GM12878 (cell line): ENCODE results near the gene NLRP10. TPM values are rescaled to one million over a fixed set of nuclear protein-coding genes. Genes with fewer than 3 reads are reported as not detected.

Experiments used
- ATAC-seq: fragments of 200-7000 bp; cut with Tn5 transposase; 3 replicates; pipeline ENCODE4 v1.9.1; 2020; ENCODE audit warnings: mild to moderate bottlenecking, moderate library complexity
- BruUV-seq: library from RNA; stranded (reverse); fragments of 400-500 nt; replicated peaks from 2 replicates; lab custom pipeline; 2021; lab: Mats Ljungman, UMichigan
- CTCF ChIA-PET: fragments of 300-600 bp; sonication (Branson Sonifier 250); formaldehyde crosslinking; extraction: SDS; loops from one replicate; lab custom pipeline; 2021; ENCODE audit warnings: inconsistent platforms; lab: Yijun Ruan, JAX
- POLR2A ChIA-PET: fragments of 350-600 bp; formaldehyde crosslinking; extraction: SDS; loops from one replicate; lab custom pipeline; 2021; ENCODE audit warnings: inconsistent platforms; lab: Charles Lee
- RAD21 ChIA-PET: fragments of 300-600 bp; sonication (Branson Sonifier 250); formaldehyde crosslinking; loops from one replicate; lab custom pipeline; 2023; ENCODE audit warnings: antibody characterized with exemption; ENCODE audit not compliant: unreplicated experiment; lab: Charles Lee
- SMC1A ChIA-PET: fragments of 300-600 bp; sonication (Branson Sonifier 250); formaldehyde crosslinking; loops from one replicate; lab custom pipeline; 2023; ENCODE audit not compliant: unreplicated experiment, uncharacterized antibody; lab: Charles Lee
- DNase-seq: peaks from one replicate; pipeline ENCODE4 v3.0.0-alpha.2; 2011; ENCODE audit warnings: low read depth, low spot score
- FAIRE-seq: peaks from 3 replicates; lab custom pipeline; 2011; peaks lifted over from hg19 to GRCh38; lab: Jason Lieb, UNC
- H2AFZ ChIP-seq: 2 replicates; pipeline ENCODE4 v1.6.0; 2011; ENCODE audit warnings: low read depth, low read length, control low read depth; ENCODE audit not compliant: control insufficient read depth
- H3K27ac ChIP-seq: 2 replicates; pipeline ENCODE4 v1.5.1; 2011; ENCODE audit warnings: control low read depth; ENCODE audit not compliant: control insufficient read depth, insufficient read depth
- H3K27me3 ChIP-seq, 2 experiments: replicated peaks in 1 of 2; 2 replicates each; pipeline versions ENCODE4 v1.6.0 to v1.6.1; 2011; ENCODE audit warnings: low read length in 1 of 2; ENCODE audit not compliant: control insufficient read depth in 2 of 2, insufficient read depth in 2 of 2
- H3K36me3 ChIP-seq, 2 experiments: 2 replicates each; pipeline ENCODE4 v1.5.1; 2011; ENCODE audit warnings: low read length in 1 of 2; ENCODE audit not compliant: control insufficient read depth in 2 of 2, insufficient read depth in 2 of 2
- H3K4me1 ChIP-seq: 2 replicates; pipeline ENCODE4 v1.6.1; 2011; ENCODE audit warnings: mild to moderate bottlenecking, low read length, moderate library complexity, mixed read lengths; ENCODE audit not compliant: control insufficient read depth, insufficient read depth
- H3K4me2 ChIP-seq: 2 replicates; pipeline ENCODE4 v1.6.0; 2011; ENCODE audit warnings: control low read depth; ENCODE audit not compliant: control insufficient read depth, insufficient read depth
- H3K4me3 ChIP-seq: fragments of 200-600 bp; sonication (generic); 2 replicates; pipeline ENCODE4 v1.5.1; 2016
- H3K79me2 ChIP-seq: 2 replicates; pipeline ENCODE4 v1.6.0; 2011; ENCODE audit warnings: low read length; ENCODE audit not compliant: control insufficient read depth, insufficient read depth
- H3K9ac ChIP-seq: 2 replicates; pipeline ENCODE4 v1.8.0; 2011; ENCODE audit warnings: low read length, control low read depth, mixed read lengths; ENCODE audit not compliant: control insufficient read depth, insufficient read depth
- H3K9me3 ChIP-seq: replicated peaks from 3 replicates; pipeline ENCODE4 v1.5.1; 2011; ENCODE audit warnings: mild to moderate bottlenecking, low read length; ENCODE audit not compliant: control insufficient read depth, insufficient read depth
- H4K20me1 ChIP-seq: 2 replicates; pipeline ENCODE4 v1.6.0; 2011; ENCODE audit not compliant: control insufficient read depth, insufficient read depth
- CBFB ChIP-seq: IDR thresholded peaks from 2 replicates; pipeline ENCODE4 v1.6.1; 2016; ENCODE audit warnings: antibody characterized with exemption, low read depth
- CBX3 ChIP-seq: fragments of 200-600 bp; sonication (generic); IDR thresholded peaks from 2 replicates; pipeline ENCODE4 v1.6.1; 2016; ENCODE audit warnings: low read depth, borderline replicate concordance
- E4F1 ChIP-seq: fragments of 450-650 bp; IDR thresholded peaks from 2 replicates; pipeline ENCODE4 v1.6.1; 2018; ENCODE audit warnings: borderline replicate concordance, mild to moderate bottlenecking; ENCODE audit not compliant: partially characterized antibody
- ETV6 ChIP-seq, 2 experiments: fragments of 450-650 bp in 1 of 2; IDR thresholded peaks in 1 of 2; conservative IDR thresholded peaks in 1 of 2; 2 replicates each; pipeline ENCODE4 v1.6.1; 2014; ENCODE audit warnings: antibody characterized with exemption in 1 of 2, borderline replicate concordance in 1 of 2, low read depth in 1 of 2, mild to moderate bottlenecking in 1 of 2, moderate library complexity in 1 of 2
- IRF4 ChIP-seq: IDR thresholded peaks from 2 replicates; pipeline ENCODE4 v1.6.1; 2011; ENCODE audit warnings: low read depth, low read length
- NR2C1 ChIP-seq: fragments of 450-650 bp; IDR thresholded peaks from 2 replicates; pipeline ENCODE4 v1.6.1; 2017; ENCODE audit warnings: antibody characterized with exemption, mild to moderate bottlenecking, moderate library complexity
- RAD51 ChIP-seq: fragments of 450-650 bp; IDR thresholded peaks from 2 replicates; pipeline ENCODE4 v1.6.1; 2016; ENCODE audit warnings: moderate library complexity, mild to moderate bottlenecking, inconsistent platforms
- SMAD1 ChIP-seq: fragments of 450-650 bp; IDR thresholded peaks from 2 replicates; pipeline ENCODE4 v1.6.1; 2018; ENCODE audit warnings: mild to moderate bottlenecking, low read depth; ENCODE audit not compliant: partially characterized antibody
- SRF ChIP-seq, 2 experiments: IDR thresholded peaks; 2 replicates each; pipeline ENCODE4 v1.6.1; 2011; ENCODE audit warnings: low read depth in 2 of 2, low read length in 2 of 2, mild to moderate bottlenecking in 1 of 2, moderate library complexity in 1 of 2
- STAT1 ChIP-seq: fragments of 450-650 bp; conservative IDR thresholded peaks from 2 replicates; pipeline ENCODE4 v1.6.1; 2014; ENCODE audit warnings: antibody characterized with exemption, mild to moderate bottlenecking
- WGBS: methylation state at CpG from one replicate; pipeline ENCODE4 v1.1.6; 2016; ENCODE audit warnings: low lambda C conversion rate; ENCODE audit not compliant: insufficient replicate concordance, insufficient coverage; ENCODE audit errors: missing lambda C conversion rate; 5-methylcytosine and 5-hydroxymethylcytosine counted together
- in situ Hi-C: fragments of 300-500 bp; cut with MboI; formaldehyde crosslinking; loops from 9 replicates; pipeline ENCODE4 v1.14.3; 2018; ENCODE audit warnings: mixed read lengths
- intact Hi-C: fragments of 100-400 bp; cut with micrococcal nuclease; formaldehyde crosslinking; loops from one replicate; pipeline ENCODE4 v1.14.2; 2022; ENCODE audit not compliant: unreplicated experiment
- polyA plus RNA-seq, 11 experiments: library from polyadenylated mRNA; depleted of rRNA in 4 of 11; unstranded in 6 of 11; stranded (reverse) in 5 of 11; fragments of >200 nt; fragmentation: Nextera tagmentation in 4 of 11; fragmentation: Illumina TruSeq in 1 of 11; extraction: Ambion mirVana in 4 of 11; extraction: Trizol in 1 of 11; gene quantifications; 1 replicate in 1 of 11; 2 replicates in 10 of 11; pipeline versions ENCODE4 v1.2.1 to v1.2.3, GENCODE V29; 2011 to 2016; ENCODE audit warnings: inconsistent platforms in 2 of 11, missing spikeins in 2 of 11, low read depth in 1 of 11
- total RNA-seq, 4 experiments: library from RNA; depleted of rRNA in 3 of 4; stranded (reverse); fragments of >200 nt in 3 of 4; fragmentation: Illumina TruSeq in 1 of 4; extraction: Trizol in 1 of 4; gene quantifications; 2 replicates each; pipeline versions ENCODE4 v1.2.1 to v1.2.3, GENCODE V29; 2013 to 2021
- TF ChIP-seq, protein P1 (sequence below): fragments of 450-650 bp; IDR thresholded peaks from 2 replicates; pipeline ENCODE4 v1.6.1; 2017; ENCODE audit warnings: mild to moderate bottlenecking, moderate library complexity
- TF ChIP-seq, protein P2 (sequence below): fragments of 450-650 bp; IDR thresholded peaks from 2 replicates; pipeline ENCODE4 v1.6.1; 2017; ENCODE audit warnings: mild to moderate bottlenecking

The NLRP10 gene
- total and polyA plus RNA-seq, 10 of the 15 experiments (the other 5 are each of a cell fraction or from before 2014, with no cell fraction given) = 0.04 TPM; not detected in 9

GRCh38 chr11:7949934-7950333, 15.3 kb downstream of the NLRP10 start (continued):
- TF ChIP-seq, protein P1, sequence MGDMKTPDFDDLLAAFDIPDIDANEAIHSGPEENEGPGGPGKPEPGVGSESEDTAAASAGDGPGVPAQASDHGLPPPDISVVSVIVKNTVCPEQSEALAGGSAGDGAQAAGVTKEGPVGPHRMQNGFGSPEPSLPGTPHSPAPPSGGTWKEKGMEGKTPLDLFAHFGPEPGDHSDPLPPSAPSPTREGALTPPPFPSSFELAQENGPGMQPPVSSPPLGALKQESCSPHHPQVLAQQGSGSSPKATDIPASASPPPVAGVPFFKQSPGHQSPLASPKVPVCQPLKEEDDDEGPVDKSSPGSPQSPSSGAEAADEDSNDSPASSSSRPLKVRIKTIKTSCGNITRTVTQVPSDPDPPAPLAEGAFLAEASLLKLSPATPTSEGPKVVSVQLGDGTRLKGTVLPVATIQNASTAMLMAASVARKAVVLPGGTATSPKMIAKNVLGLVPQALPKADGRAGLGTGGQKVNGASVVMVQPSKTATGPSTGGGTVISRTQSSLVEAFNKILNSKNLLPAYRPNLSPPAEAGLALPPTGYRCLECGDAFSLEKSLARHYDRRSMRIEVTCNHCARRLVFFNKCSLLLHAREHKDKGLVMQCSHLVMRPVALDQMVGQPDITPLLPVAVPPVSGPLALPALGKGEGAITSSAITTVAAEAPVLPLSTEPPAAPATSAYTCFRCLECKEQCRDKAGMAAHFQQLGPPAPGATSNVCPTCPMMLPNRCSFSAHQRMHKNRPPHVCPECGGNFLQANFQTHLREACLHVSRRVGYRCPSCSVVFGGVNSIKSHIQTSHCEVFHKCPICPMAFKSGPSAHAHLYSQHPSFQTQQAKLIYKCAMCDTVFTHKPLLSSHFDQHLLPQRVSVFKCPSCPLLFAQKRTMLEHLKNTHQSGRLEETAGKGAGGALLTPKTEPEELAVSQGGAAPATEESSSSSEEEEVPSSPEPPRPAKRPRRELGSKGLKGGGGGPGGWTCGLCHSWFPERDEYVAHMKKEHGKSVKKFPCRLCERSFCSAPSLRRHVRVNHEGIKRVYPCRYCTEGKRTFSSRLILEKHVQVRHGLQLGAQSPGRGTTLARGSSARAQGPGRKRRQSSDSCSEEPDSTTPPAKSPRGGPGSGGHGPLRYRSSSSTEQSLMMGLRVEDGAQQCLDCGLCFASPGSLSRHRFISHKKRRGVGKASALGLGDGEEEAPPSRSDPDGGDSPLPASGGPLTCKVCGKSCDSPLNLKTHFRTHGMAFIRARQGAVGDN = no peak
- TF ChIP-seq E4F1 = no peak

DNA sequence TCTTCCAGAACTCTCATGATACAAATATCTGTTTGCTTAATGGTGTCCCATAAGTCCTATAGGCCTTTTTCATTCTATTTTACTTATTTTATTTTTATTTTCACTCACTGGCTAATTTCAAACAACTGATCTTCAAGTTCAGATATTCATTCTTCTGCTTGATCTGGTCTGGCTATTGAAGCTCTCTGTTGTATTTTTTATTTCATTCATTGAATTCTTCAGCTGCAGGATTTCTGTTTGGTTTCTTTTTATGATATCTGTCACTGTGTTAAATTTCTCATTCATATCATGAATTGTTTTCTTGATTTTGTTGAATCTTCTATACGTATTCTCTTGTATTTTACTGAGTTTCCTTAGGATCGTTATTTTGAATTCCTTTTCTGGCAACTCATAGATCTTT, 21.1 kb downstream of the NLRP10 start:
- POLR2A ChIA-PET = no interaction called here
- no TSS peak for BruUV-seq
- WGBS = 33% methylated on average over 2 of the region's 2 CpGs

More for the DNA sequence above, 21.1 kb downstream of the NLRP10 start:
- no peak for TF ChIP-seq RAD51
- no peak for TF ChIP-seq CBFB
- TF ChIP-seq STAT1 = no peak
- no peak for TF ChIP-seq SRF (IDR thresholded peaks at IDR 0.05; ENCODE audit: low read depth in 2 of 2, low read length in 2 of 2)
- no peak for TF ChIP-seq SMAD1
- TF ChIP-seq, protein P2, sequence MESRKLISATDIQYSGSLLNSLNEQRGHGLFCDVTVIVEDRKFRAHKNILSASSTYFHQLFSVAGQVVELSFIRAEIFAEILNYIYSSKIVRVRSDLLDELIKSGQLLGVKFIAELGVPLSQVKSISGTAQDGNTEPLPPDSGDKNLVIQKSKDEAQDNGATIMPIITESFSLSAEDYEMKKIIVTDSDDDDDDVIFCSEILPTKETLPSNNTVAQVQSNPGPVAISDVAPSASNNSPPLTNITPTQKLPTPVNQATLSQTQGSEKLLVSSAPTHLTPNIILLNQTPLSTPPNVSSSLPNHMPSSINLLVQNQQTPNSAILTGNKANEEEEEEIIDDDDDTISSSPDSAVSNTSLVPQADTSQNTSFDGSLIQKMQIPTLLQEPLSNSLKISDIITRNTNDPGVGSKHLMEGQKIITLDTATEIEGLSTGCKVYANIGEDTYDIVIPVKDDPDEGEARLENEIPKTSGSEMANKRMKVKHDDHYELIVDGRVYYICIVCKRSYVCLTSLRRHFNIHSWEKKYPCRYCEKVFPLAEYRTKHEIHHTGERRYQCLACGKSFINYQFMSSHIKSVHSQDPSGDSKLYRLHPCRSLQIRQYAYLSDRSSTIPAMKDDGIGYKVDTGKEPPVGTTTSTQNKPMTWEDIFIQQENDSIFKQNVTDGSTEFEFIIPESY = no peak
- TF ChIP-seq CBX3 = no peak
- no peak for TF ChIP-seq IRF4
- no peak for TF ChIP-seq NR2C1
- no peak for TF ChIP-seq ETV6 (conservative IDR thresholded peaks at IDR 0.05 in 1 of 2, IDR thresholded peaks at IDR 0.05 in 1 of 2; ENCODE audit: borderline replicate concordance in 1 of 2, low read depth in 1 of 2)
- ChIA-PET CTCF (no interaction called here), RAD21 (no interaction called here), SMC1A (no interaction called here)
- Histone ChIP-seq H4K20me1 (no peaks in the 10 kb centered on the region), H3K27ac (no peak overlapping the region), H2AFZ (no peak overlapping the region), H3K4me1 (no peaks in the 10 kb centered on the region), H3K4me3 (no peak overlapping the region), H3K36me3 (no peaks in the 10 kb centered on the region), H3K27me3 (peaks cover 0 to 2% of the 10 kb centered on the region in 2 experiments; a peak in 3 of 4 replicates), H3K4me2 (no peak overlapping the region), H3K9ac (no peak overlapping the region), H3K79me2 (no peaks in the 10 kb centered on the region), H3K9me3 (no peaks in the 10 kb centered on the region; the same call in 2 of the 3 replicates)
- intact Hi-C loops (no loop called here), in situ Hi-C loops (no loop called here)
- no peak for FAIRE-seq
- ATAC-seq = no peak
- DNase-seq = no peak
